GM18517 (cell line): Measurements from ENCODE around the gene TMEM106B.

Experiments used
- ATAC-seq: cut with Tn5 transposase; IDR thresholded peaks from one replicate; pipeline ENCODE4 v1.9.1; 2021; ENCODE audit warnings: mild to moderate bottlenecking, moderate library complexity; ENCODE audit not compliant: unreplicated experiment

TMEM106B gene

GRCh38 chr7:12226756-12227155 lies 15.7 kb downstream of the TMEM106B start:
- ATAC-seq, result no peak

GRCh38 chr7:12228024-12228423 lies 16.9 kb downstream of the TMEM106B start:
- no peak for ATAC-seq

GRCh38 chr7:12229046-12229445 lies 18.0 kb downstream of the TMEM106B start:
- ATAC-seq, result no peak

- ATAC-seq, result no peak
Observed at GRCh38 chr7:12231097-12231496, 20.0 kb downstream of the TMEM106B start.

DNA sequence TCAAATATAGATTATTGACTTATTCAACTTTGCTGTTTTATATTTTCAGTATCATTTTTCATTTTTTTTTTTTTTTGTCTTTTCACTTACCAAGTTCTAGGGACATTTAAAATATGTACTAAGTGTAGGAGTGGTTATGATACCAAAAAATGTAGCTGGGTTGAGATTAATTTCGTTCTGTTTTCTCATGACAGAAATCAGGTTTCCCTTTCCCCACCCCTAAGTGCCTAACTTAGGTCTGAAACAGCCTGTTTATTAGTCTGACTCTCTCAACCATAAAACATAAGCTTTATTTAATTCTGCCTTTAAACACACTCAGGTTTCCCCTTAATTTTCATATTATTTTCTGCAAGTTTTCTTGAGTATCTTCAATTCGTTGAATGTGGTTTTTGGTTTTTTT lies 22.1 kb downstream of the TMEM106B start:
- no peak for ATAC-seq

DNA sequence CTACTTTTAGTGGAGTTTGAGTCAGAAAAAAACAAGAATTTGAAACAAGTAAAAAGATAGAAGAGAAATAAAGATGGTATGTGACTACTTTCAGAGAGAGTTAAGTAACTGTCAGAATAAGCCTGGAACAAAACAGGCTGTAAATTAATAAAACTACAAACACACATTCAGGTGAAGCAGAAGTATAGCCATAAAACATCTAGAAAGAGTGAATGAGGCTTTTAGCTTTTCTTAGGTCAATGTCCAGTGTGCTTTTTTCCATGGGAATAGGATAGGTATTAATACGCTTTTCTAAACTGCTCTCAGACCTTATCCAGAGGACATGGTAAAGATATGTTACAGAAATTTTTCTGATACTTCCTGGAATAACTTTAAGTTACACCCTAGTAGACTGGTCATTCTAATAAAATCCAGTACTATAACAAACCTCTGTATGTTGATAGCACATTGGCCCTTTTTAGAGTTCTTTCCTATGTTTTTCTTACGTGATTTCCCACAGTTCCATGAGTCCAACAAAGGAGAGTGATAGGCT lies 23.3 kb downstream of the TMEM106B start:
- no peak for ATAC-seq

GRCh38 chr7:12235970-12236369 lies 24.9 kb downstream of the TMEM106B start:
- ATAC-seq, result no peak

- no peak for ATAC-seq
Observed at GRCh38 chr7:12237007-12237406, 25.9 kb downstream of the TMEM106B start.

DNA sequence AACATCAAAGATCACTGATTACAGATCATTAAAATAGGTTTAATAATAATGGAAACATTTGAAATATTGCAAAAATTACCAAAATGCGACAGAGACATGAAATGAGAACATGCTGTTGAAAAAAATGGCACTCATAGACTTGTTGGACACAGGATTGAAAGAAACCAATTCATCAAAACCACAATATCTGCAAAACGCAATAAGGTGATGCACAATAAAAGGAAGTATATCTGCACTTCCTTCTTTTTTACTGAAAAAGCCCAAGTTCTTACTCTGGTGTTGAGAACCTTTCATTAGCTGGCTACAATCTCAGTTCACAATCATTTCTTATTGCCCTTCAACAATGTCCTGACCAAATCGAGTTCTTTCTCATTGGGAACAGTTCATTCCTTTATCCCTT lies 28.7 kb downstream of the TMEM106B start:
- ATAC-seq, result no peak

GRCh38 chr7:12244129-12244528 lies 33.0 kb downstream of the TMEM106B start:
- no peak for ATAC-seq

GRCh38 chr7:12244694-12245093 lies 33.6 kb downstream of the TMEM106B start:
- ATAC-seq, result no peak

DNA sequence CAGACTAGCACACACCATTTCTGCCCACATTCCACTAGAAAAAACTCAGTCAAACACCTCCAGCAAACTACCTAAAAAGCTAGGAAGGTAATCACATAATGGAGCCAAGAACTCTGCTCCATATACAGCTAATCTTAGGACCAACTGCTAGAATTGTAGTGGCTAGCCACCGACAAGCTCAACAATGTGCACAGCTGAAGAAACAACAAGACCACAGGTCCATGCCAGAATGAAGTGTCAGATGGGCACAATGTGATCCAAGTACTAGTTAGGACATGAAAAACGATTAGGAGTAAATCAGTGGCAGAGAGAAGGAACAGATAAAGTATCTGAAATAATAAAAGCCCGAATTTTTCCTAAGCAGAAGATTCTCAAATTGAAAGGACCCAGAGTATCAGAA lies 38.6 kb downstream of the TMEM106B start:
- no peak for ATAC-seq

DNA sequence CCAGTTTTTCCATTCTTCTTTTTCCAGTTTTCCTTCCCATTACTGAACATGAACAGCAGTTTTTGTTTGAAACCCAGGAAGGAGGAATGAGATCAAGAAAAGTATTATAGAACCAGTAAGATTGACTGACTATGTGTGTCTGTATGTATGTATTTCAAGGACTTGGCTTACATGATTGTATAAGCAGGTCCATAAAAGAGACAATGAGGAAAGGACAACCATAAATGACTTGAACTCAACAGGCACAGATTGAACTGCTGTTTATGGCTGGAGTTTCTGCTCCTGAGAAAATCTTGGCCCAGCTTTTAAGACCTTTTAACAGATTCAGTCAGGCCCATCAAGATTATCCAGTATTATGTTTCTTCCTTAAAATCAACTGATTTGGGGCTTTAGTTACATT lies 39.1 kb downstream of the TMEM106B start:
- no peak for ATAC-seq

DNA sequence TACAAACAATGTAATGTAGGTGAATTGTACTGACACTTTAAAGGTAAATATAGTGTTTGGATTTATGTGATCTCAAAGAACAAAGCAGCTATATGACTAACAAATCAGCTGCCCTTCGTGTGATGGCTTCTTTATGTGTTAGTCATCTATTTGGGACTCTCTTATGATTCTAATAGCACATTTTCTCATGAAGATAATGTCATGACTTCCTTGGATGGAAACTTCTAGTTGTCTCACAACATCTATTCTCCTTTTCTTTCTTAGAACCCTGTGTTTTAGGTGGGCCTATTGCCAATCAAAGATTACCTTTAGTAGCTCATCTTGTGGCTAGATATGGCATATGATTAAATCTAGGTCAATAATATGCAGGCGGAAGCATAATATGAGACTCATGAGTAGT lies 45.0 kb downstream of the TMEM106B start:
- no peak for ATAC-seq

GRCh38 chr7:12257582-12257981 lies 46.5 kb downstream of the TMEM106B start:
- peak; percentile 100 for ATAC-seq

- ATAC-seq, result no peak
Observed at GRCh38 chr7:12258074-12258473, 47.0 kb downstream of the TMEM106B start.

DNA sequence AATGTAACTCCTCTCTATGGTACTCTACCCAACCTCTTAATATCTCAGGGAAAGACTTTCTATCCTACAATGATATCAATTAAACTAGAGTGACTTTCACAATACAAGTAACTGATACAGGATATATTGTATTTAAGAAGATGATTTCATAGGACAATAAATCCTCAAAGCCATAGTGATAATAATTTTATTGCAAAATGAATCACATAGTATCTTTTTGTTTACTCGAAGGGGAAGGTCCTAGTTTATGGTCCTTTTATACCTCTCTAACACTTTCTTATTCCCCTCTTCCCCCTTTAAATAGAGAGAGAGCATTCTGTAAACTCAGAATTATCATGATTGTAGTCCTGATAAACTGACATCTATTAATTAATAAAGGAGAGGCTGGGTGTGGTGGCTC lies 56.4 kb downstream of the TMEM106B start:
- no peak for ATAC-seq

DNA sequence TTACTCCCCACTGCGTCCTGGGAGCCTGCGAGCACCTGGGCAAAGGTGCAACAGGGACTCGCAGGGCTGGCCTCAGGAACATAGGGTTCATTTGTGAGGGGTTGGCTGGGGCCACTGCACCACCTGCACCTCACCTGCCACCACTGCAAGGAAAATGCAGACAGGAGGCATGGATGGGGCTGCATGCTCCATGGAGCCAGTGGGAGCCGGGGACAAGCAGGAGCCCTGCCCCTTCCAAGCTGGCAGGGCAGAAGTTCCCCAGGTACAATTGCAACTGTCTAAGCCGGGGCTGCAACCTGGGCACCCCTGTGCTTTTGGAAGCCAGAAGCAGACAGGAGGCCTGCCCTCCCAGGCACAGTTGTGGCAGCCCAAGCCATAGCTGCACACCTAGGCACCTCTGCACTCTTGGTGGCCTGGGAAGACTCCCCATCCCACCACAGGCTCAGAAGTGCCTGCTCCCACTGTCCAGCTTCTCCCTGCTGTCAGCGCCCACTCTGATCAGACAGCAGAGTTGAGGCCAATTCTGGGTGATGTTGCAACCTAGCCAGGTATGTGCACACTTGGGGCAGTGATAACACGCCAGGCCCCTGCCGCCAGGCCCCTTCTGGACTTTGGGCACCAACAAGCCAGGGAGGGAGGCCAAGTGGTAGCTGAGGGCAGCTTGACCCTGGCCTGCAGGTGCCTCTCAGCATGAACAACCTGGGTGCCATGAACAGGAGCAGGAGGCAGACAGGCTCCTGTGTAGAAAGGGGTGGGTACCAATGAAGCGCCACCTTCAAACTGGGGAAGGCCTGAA lies 58.2 kb downstream of the TMEM106B start:
- no peak for ATAC-seq

- no peak for ATAC-seq
Observed at GRCh38 chr7:12281038-12281437, 69.9 kb downstream of the TMEM106B start.

DNA sequence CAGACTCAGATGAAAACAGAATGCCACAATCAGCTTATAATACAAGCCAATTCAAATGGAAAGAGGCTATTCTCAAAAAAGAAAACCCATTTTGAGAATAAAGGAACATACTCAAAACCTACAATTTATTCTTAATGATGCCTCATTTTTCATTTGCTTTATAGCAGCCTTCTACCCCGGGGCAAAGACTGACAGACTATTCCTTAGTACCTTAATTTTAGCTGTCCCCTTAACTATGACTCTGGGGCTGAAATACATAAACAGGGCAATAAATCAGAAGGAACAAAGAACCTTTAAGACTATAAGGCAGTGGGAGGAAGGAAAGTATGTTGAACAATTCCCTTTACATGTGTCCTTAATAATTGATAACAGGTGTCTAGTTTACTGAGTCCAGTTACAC lies 76.8 kb downstream of the TMEM106B start:
- ATAC-seq, result no peak

GRCh38 chr7:12289996-12290395 lies 78.9 kb downstream of the TMEM106B start:
- ATAC-seq, result no peak

DNA sequence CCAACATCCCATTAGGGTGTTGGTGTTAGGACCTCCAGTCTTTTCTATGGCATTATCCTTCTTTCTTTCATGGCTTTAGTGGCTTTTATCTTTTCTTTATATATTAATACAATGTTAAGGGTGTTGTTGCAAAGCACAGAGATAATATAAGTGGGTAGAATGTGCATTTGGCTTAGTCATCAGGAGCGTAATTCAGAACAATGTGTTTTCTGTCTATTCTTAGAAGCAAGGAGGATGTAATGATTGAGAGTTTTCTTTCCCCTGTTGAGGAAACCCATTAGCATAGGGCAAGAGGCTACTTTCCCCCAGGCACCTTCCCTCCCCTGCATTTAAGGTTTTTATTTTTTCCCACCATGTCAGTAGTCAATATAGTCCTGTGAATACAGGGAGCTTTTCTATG lies 79.7 kb downstream of the TMEM106B start:
- ATAC-seq, result no peak

GRCh38 chr7:12291870-12292269 lies 80.8 kb downstream of the TMEM106B start:
- no peak for ATAC-seq
